ENCODE data around the gene MTRFR.
"Not testable (repeated sequence)": the region's sequence is repeated elsewhere in the genome, so short reads cannot be mapped to it uniquely, and the experiment has no call there.

MTRFR gene

GRCh38 chr12:123248996-123249741 is 15.9 kb downstream of the MTRFR start:
- not testable (repeated sequence) for DNase-seq (ENCODE audit: low read depth in 2 of 2)

GRCh38 chr12:123250471-123251383 is 17.5 kb downstream of the MTRFR start:
- no peak for DNase-seq (ENCODE audit: low read depth in 2 of 2)

- no peak for DNase-seq (ENCODE audit: low read depth in 2 of 2)
Measured at GRCh38 chr12:123251403-123252076, 18.3 kb downstream of the MTRFR start.

- DNase-seq (ENCODE audit: low read depth in 2 of 2) = not testable (repeated sequence)
Measured at GRCh38 chr12:123252365-123252764, 19.1 kb downstream of the MTRFR start.

- DNase-seq (ENCODE audit: low read depth in 2 of 2) = no peak
Measured at GRCh38 chr12:123253641-123254459, 20.6 kb downstream of the MTRFR start.

GRCh38 chr12:123254853-123255446 is 21.7 kb downstream of the MTRFR start:
- DNase-seq (ENCODE audit: low read depth in 2 of 2) = no peak

- no peak for DNase-seq (ENCODE audit: low read depth in 2 of 2)
Measured at GRCh38 chr12:123258593-123258992, 25.4 kb downstream of the MTRFR start.

GRCh38 chr12:123260081-123260480 is 26.8 kb downstream of the MTRFR start:
- DNase-seq (ENCODE audit: low read depth in 2 of 2) = no peak

GRCh38 chr12:123261196-123261595 is 28.0 kb downstream of the MTRFR start:
- DNase-seq (ENCODE audit: low read depth in 2 of 2) = no peak

- no peak for DNase-seq (ENCODE audit: low read depth in 2 of 2)
Measured at GRCh38 chr12:123263196-123263817, 30.1 kb downstream of the MTRFR start.

- DNase-seq (ENCODE audit: low read depth in 2 of 2) = no peak
Measured at GRCh38 chr12:123264642-123265041, 31.4 kb downstream of the MTRFR start.

- DNase-seq (ENCODE audit: low read depth in 2 of 2) = no peak
Measured at GRCh38 chr12:123265851-123266678, 32.8 kb downstream of the MTRFR start.

GRCh38 chr12:123266679-123267277 is 33.5 kb downstream of the MTRFR start:
- no peak for DNase-seq (ENCODE audit: low read depth in 2 of 2)

GRCh38 chr12:123267335-123267920 is 34.2 kb downstream of the MTRFR start:
- no peak for DNase-seq (ENCODE audit: low read depth in 2 of 2)

GRCh38 chr12:123267991-123268843 is 35.0 kb downstream of the MTRFR start:
- DNase-seq (ENCODE audit: low read depth in 2 of 2) = no peak

- DNase-seq (ENCODE audit: low read depth in 2 of 2) = no peak
Measured at GRCh38 chr12:123268850-123269249, 35.6 kb downstream of the MTRFR start.

- no peak for DNase-seq (ENCODE audit: low read depth in 2 of 2)
Measured at GRCh38 chr12:123269395-123269892, 36.2 kb downstream of the MTRFR start.

GRCh38 chr12:123269896-123270213 is 36.6 kb downstream of the MTRFR start:
- DNase-seq (ENCODE audit: low read depth in 2 of 2) = no peak
